ENCODE results near the gene PNPLA2.

Gene PNPLA2

GRCh38 chr11:832529-833113 is 13.9 kb downstream of the PNPLA2 start, which contains the start of gene CD151:
Gene CD151, plus strand, starts transcription at chr11:832952. Its CDS starts 3,118 bp downstream, at chr11:836070.
- no peak for DNase-seq

- no peak for DNase-seq
Measured at GRCh38 chr11:833114-833791, 14.5 kb downstream of the PNPLA2 start.

- DNase-seq: no peak
Measured at GRCh38 chr11:833849-834311, 15.2 kb downstream of the PNPLA2 start.

- DNase-seq: no peak
Measured at GRCh38 chr11:834371-835316, 15.9 kb downstream of the PNPLA2 start.

GRCh38 chr11:836274-836673 is 17.6 kb downstream of the PNPLA2 start:
- no peak for DNase-seq

- no peak for DNase-seq
Measured at GRCh38 chr11:836700-837099, 18.0 kb downstream of the PNPLA2 start.

- DNase-seq: no peak
Measured at GRCh38 chr11:837189-837989, 18.7 kb downstream of the PNPLA2 start.

- DNase-seq: no peak
Measured at GRCh38 chr11:837990-838307, 19.2 kb downstream of the PNPLA2 start.

GRCh38 chr11:838441-839279 is 19.9 kb downstream of the PNPLA2 start:
- no peak for DNase-seq

GRCh38 chr11:839280-839623 is 20.5 kb downstream of the PNPLA2 start:
- no peak for DNase-seq

GRCh38 chr11:839875-840617 is 21.3 kb downstream of the PNPLA2 start:
- DNase-seq: no peak

GRCh38 chr11:841981-842369 is 23.3 kb downstream of the PNPLA2 start:
- no peak for DNase-seq

- peak; percentile 16 for DNase-seq
Measured at GRCh38 chr11:842370-843002, 23.8 kb downstream of the PNPLA2 start, which contains the start of the genes POLR2L and TSPAN4. Gene POLR2L, minus strand, starts transcription at chr11:842529. Its CDS starts 21 bp downstream, at chr11:842508. Gene TSPAN4, plus strand, starts transcription at chr11:842852. Its CDS starts 7,453 bp downstream, at chr11:850305.

GRCh38 chr11:843086-843734 is 24.5 kb downstream of the PNPLA2 start:
- DNase-seq: no peak

GRCh38 chr11:843818-844692 is 25.3 kb downstream of the PNPLA2 start:
- no peak for DNase-seq

- DNase-seq: peak; percentile 24
Measured at GRCh38 chr11:844693-845644, 26.3 kb downstream of the PNPLA2 start.

GRCh38 chr11:845872-846495 is 27.3 kb downstream of the PNPLA2 start:
- DNase-seq: no peak

All from GF-D8 (cell line).